Fibroblast of pulmonary artery (primary cell): Measurements from ENCODE around the gene SNAP25.

Source experiments
- DNase-seq: peaks from one replicate; pipeline ENCODE4 v3.0.0-alpha.2; 2010; ENCODE audit warnings: low read depth
- H3K4me3 ChIP-seq: replicated peaks from 2 replicates; pipeline ENCODE4 v1.5.1; 2011; ENCODE audit warnings: low read depth, mild to moderate bottlenecking, control low read depth, low read length, moderate library complexity
- CTCF ChIP-seq: IDR thresholded peaks from 2 replicates; pipeline ENCODE4 v1.5.1; 2011; ENCODE audit warnings: mild to moderate bottlenecking, control low read depth, low read length, inconsistent platforms; ENCODE audit errors: missing control alignments

SNAP25 gene

DNA sequence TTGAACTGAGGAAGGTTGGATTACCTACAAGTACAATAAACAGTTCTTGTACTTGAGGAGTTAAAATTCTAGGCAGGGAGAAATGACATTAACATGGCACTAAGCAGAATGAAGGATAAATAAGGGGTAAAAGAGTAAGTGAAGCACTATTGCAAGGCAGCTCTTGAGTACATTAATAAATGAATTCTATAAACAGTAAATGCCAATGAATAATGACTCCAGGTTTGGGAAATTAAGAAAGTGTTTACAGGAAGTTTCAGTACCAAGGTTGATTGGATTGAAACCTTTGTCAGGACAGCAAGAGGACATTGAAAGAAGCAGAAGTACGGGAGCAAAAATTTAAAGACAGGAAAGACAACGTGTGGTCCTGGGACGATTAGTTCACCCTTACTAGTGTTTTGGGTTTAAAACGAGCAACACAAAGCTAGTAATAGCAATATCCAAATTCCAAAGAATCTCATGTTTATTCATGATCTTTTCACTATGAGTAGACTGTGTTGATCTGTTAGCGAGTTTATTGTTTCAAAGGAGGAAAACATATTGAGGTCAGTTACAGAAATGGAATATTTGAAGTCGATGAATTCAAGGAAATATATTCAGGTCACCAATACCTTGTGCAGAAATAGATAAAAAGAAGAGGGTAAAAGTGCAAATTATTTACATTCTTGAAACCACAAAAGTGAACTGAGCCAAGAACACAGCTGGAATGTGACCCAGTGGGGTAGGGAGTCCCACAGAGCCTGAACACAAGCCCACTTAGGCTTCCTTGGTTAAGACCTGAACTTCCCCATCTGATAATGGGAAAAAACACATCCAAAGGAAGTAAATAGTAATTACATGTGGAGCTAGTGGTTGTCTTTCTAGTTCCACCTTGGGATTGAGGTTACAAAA, 134.5 kb downstream of the SNAP25 start:
- peak; percentile 29 for DNase-seq
- TF ChIP-seq CTCF, result no peak
- H3K4me3 ChIP-seq, result no peak overlapping the region

- no peak for DNase-seq
- no peak for TF ChIP-seq CTCF
These were observed 138.0 kb downstream of the SNAP25 start for GRCh38 chr20:10356628-10357027.

More at GRCh38 chr20:10356628-10357027, 138.0 kb downstream of the SNAP25 start:
- no peak overlapping the region for H3K4me3 ChIP-seq
